Keratinocyte (primary cell): Measurements from ENCODE around the gene PLEKHO2. TPM values are rescaled to one million over a fixed set of nuclear protein-coding genes. Genes with fewer than 3 reads are reported as not detected.

ENCODE experiments used
- DNase-seq: peaks from one replicate; pipeline ENCODE4 v3.0.0-alpha.2; 2011; ENCODE audit warnings: low read depth, missing footprints, low spot score
- FAIRE-seq: peaks from 2 replicates; lab custom pipeline; 2011; peaks lifted over from hg19 to GRCh38; lab: Jason Lieb, UNC
- H2AFZ ChIP-seq: 2 replicates; pipeline ENCODE4 v1.6.0; 2012; ENCODE audit warnings: low read length, control low read depth, inconsistent platforms; ENCODE audit not compliant: control insufficient read depth
- H3K27ac ChIP-seq: 2 replicates; pipeline ENCODE4 v1.5.1; 2011; ENCODE audit warnings: low read length; ENCODE audit not compliant: control insufficient read depth, insufficient read depth
- H3K27me3 ChIP-seq: 3 replicates; pipeline ENCODE4 v1.6.0; 2011; ENCODE audit warnings: low read length; ENCODE audit not compliant: control insufficient read depth, insufficient read depth; ENCODE audit errors: extremely low read depth
- H3K36me3 ChIP-seq, 2 experiments: 2 replicates in 1 of 2; 3 replicates in 1 of 2; pipeline ENCODE4 v1.5.1; 2011; ENCODE audit warnings: low read length in 2 of 2, mild to moderate bottlenecking in 1 of 2; ENCODE audit not compliant: control insufficient read depth in 2 of 2, insufficient read depth in 2 of 2; ENCODE audit errors: extremely low read depth in 1 of 2
- H3K4me1 ChIP-seq: 3 replicates; pipeline ENCODE4 v1.5.1; 2011; ENCODE audit warnings: low read length; ENCODE audit not compliant: control insufficient read depth, insufficient read depth; ENCODE audit errors: extremely low read depth
- H3K4me2 ChIP-seq: 3 replicates; pipeline ENCODE4 v1.6.0; 2011; ENCODE audit warnings: low read depth, low read length; ENCODE audit not compliant: control insufficient read depth, insufficient read depth; ENCODE audit errors: extremely low read depth
- H3K4me3 ChIP-seq, 3 experiments: fragments of 200-600 bp in 1 of 3; sonication (generic) in 1 of 3; 2 replicates in 2 of 3; 3 replicates in 1 of 3; pipeline ENCODE4 v1.5.1; 2011 to 2016; ENCODE audit warnings: low read length in 3 of 3, mild to moderate bottlenecking in 3 of 3, control low read depth in 2 of 3, inconsistent platforms in 1 of 3, low read depth in 1 of 3, mixed read lengths in 1 of 3, mixed run types in 1 of 3, moderate library complexity in 1 of 3; ENCODE audit not compliant: control insufficient read depth in 2 of 3, insufficient read depth in 2 of 3; ENCODE audit errors: extremely low read depth in 1 of 3
- H3K79me2 ChIP-seq: 2 replicates; pipeline ENCODE4 v1.6.0; 2012; ENCODE audit warnings: low read length; ENCODE audit not compliant: control insufficient read depth, insufficient read depth
- H3K9ac ChIP-seq: 3 replicates; pipeline ENCODE4 v1.6.0; 2011; ENCODE audit warnings: low read length; ENCODE audit not compliant: control insufficient read depth, insufficient read depth; ENCODE audit errors: extremely low read depth
- H3K9me1 ChIP-seq: 3 replicates; pipeline ENCODE4 v1.6.0; 2011; ENCODE audit warnings: low read length; ENCODE audit not compliant: control insufficient read depth, insufficient read depth; ENCODE audit errors: extremely low read depth
- H3K9me3 ChIP-seq: 2 replicates; pipeline ENCODE4 v1.5.1; 2012; ENCODE audit warnings: low read depth, low read length; ENCODE audit not compliant: control insufficient read depth
- H4K20me1 ChIP-seq: 3 replicates; pipeline ENCODE4 v1.6.0; 2011; ENCODE audit warnings: low read length; ENCODE audit not compliant: control insufficient read depth, insufficient read depth; ENCODE audit errors: extremely low read depth
- CTCF ChIP-seq, 3 experiments: IDR thresholded peaks in 1 of 3; conservative IDR thresholded peaks in 1 of 3; optimal IDR thresholded peaks in 1 of 3; 2 replicates in 2 of 3; 3 replicates in 1 of 3; pipeline versions ENCODE3 to v1.5.1; 2011; ENCODE audit warnings: low read length in 3 of 3, mild to moderate bottlenecking in 3 of 3, moderate library complexity in 2 of 3, control low read depth in 1 of 3, inconsistent platforms in 1 of 3; ENCODE audit not compliant: insufficient read depth in 2 of 3; ENCODE audit errors: extremely low read depth in 1 of 3
- EZH2 ChIP-seq: IDR thresholded peaks from one replicate; pipeline ENCODE4 v1.6.1; 2012; ENCODE audit warnings: inconsistent platforms, mild to moderate bottlenecking, low read length, moderate library complexity
- dilution Hi-C: fragments of 300-500 bp; cut with MboI; formaldehyde crosslinking; loops from one replicate; pipeline ENCODE4 v1.7.0; 2020; ENCODE audit warnings: low sequenced_read_pairs; ENCODE audit not compliant: extremely low pct_ligation_motif_present
- polyA plus RNA-seq, 5 experiments: library from polyadenylated mRNA; depleted of rRNA in 3 of 5; stranded (reverse) in 3 of 5; stranded (forward) in 1 of 5; unstranded in 1 of 5; fragments of >200 nt; gene quantifications; 1 replicate in 1 of 5; 2 replicates in 3 of 5; 3 replicates in 1 of 5; pipeline versions ENCODE4 v1.2.1 to v1.2.3, GENCODE V29; 2011 to 2012; ENCODE audit warnings: missing spikeins in 2 of 5, low read depth in 1 of 5, low replicate concordance in 1 of 5

The PLEKHO2 gene
- polyA plus RNA-seq, 1 donor (not counting 4 experiments of a cell fraction or from before 2014, with no cell fraction given) = 8.8 TPM

GRCh38 chr15:64809649-64810496 lies 31.8 kb upstream of the PLEKHO2 start:
- H3K79me2 ChIP-seq = no peaks in the 10 kb centered on the region
- no peak overlapping the region for H3K9ac ChIP-seq
- dilution Hi-C loops = no loop called here
- TF ChIP-seq CTCF (optimal IDR thresholded peaks at IDR 0.05 in 1 of 3, IDR thresholded peaks at IDR 0.05 in 1 of 3, conservative IDR thresholded peaks at IDR 0.05 in 1 of 3; ENCODE audit: extremely low read depth in 1 of 3, insufficient read depth in 2 of 3, low read length in 3 of 3) (peak; percentile 91 to 94 (median 92)), EZH2 (no peak)
- H3K4me2 ChIP-seq = no peak overlapping the region
- no peak overlapping the region for H3K4me3 ChIP-seq
- no peak overlapping the region for H3K27ac ChIP-seq
- peaks cover 4% of the 10 kb centered on the region for H3K4me1 ChIP-seq
- H3K27me3 ChIP-seq = no peaks in the 10 kb centered on the region
- DNase-seq (no peak), FAIRE-seq (peak; percentile 32)
- H3K9me3 ChIP-seq = no peaks in the 10 kb centered on the region
- no peaks in the 10 kb centered on the region for H4K20me1 ChIP-seq
- H2AFZ ChIP-seq = no peak overlapping the region
- H3K9me1 ChIP-seq = no peaks in the 10 kb centered on the region
- no peaks in the 10 kb centered on the region for H3K36me3 ChIP-seq

- Histone ChIP-seq H3K9me1 (no peaks in the 10 kb centered on the region), H4K20me1 (no peaks in the 10 kb centered on the region), H3K4me2 (no peak overlapping the region), H3K9me3 (no peaks in the 10 kb centered on the region), H3K4me3 (no peak overlapping the region), H3K4me1 (peaks cover 4% of the 10 kb centered on the region), H3K36me3 (no peaks in the 10 kb centered on the region), H3K79me2 (no peaks in the 10 kb centered on the region), H3K27ac (no peak overlapping the region), H3K27me3 (no peaks in the 10 kb centered on the region), H2AFZ (no peak overlapping the region), H3K9ac (no peak overlapping the region)
- dilution Hi-C loops = no loop called here
- DNase-seq = no peak
- FAIRE-seq = no peak
- no peak for TF ChIP-seq EZH2
- no peak for TF ChIP-seq CTCF (optimal IDR thresholded peaks at IDR 0.05 in 1 of 3, IDR thresholded peaks at IDR 0.05 in 1 of 3, conservative IDR thresholded peaks at IDR 0.05 in 1 of 3; ENCODE audit: extremely low read depth in 1 of 3, insufficient read depth in 2 of 3, low read length in 3 of 3)
Measured at GRCh38 chr15:64810497-64811326, 31.0 kb upstream of the PLEKHO2 start.
